SK-N-SH treated with all-trans-retinoic acid at 6 μM for 48 hours (cell line): ENCODE measurements around the gene CDK7.

ENCODE experiments used
- ATAC-seq: fragments of 200-7000 bp; cut with Tn5 transposase; 3 replicates; pipeline ENCODE4 v1.9.1; 2020; ENCODE audit warnings: mild to moderate bottlenecking, moderate library complexity
- ARNTL ChIP-seq: fragments of 450-650 bp; formaldehyde crosslinking; IDR thresholded peaks from 2 replicates; pipeline ENCODE4 v1.5.0; 2020; ENCODE audit warnings: low read depth, mild to moderate bottlenecking, moderate library complexity, borderline replicate concordance
- BACH2 ChIP-seq: fragments of 250-450 bp; sonication (Bioruptor Pico); IDR thresholded peaks from 2 replicates; pipeline ENCODE4 v1.9.0; 2021; ENCODE audit warnings: mild to moderate bottlenecking, borderline replicate concordance
- CREB5 ChIP-seq: fragments of 250-450 bp; sonication (Bioruptor Pico); IDR thresholded peaks from 2 replicates; pipeline ENCODE4 v1.5.1; 2020; ENCODE audit warnings: low read depth, mild to moderate bottlenecking, moderate library complexity
- ESRRG ChIP-seq: fragments of 250-450 bp; sonication (Bioruptor Pico); IDR thresholded peaks from 2 replicates; pipeline ENCODE4 v1.6.1; 2021; ENCODE audit warnings: mild to moderate bottlenecking
- GLIS3 ChIP-seq: fragments of 250-450 bp; sonication (Bioruptor Pico); IDR thresholded peaks from 2 replicates; pipeline ENCODE4 v1.5.0; 2020; ENCODE audit warnings: mild to moderate bottlenecking, moderate library complexity
- ISL1 ChIP-seq: fragments of 250-450 bp; sonication (Bioruptor Pico); IDR thresholded peaks from 2 replicates; pipeline ENCODE4 v2.1.2; 2022; ENCODE audit warnings: mild to moderate bottlenecking, moderate library complexity
- OSR1 ChIP-seq: fragments of 250-450 bp; sonication (Bioruptor Pico); IDR thresholded peaks from 2 replicates; pipeline ENCODE4 v1.8.0; 2022; ENCODE audit warnings: moderate library complexity, mild to moderate bottlenecking, inconsistent platforms
- PATZ1 ChIP-seq: fragments of 250-450 bp; sonication (Bioruptor Pico); IDR thresholded peaks from 2 replicates; pipeline ENCODE4 v1.8.0; 2020; ENCODE audit warnings: mild to moderate bottlenecking, moderate library complexity, borderline replicate concordance
- PPARA ChIP-seq: fragments of 250-450 bp; sonication (Bioruptor Pico); IDR thresholded peaks from 2 replicates; pipeline ENCODE4 v1.5.0; 2020; ENCODE audit warnings: mild to moderate bottlenecking, borderline replicate concordance
- RARB ChIP-seq: fragments of 250-450 bp; sonication (Bioruptor Pico); IDR thresholded peaks from 2 replicates; pipeline ENCODE4 v1.8.0; 2021; ENCODE audit warnings: mild to moderate bottlenecking, moderate library complexity
- SNAI2 ChIP-seq: fragments of 250-450 bp; sonication (Bioruptor Pico); IDR thresholded peaks from 2 replicates; pipeline ENCODE4 v1.5.0; 2020; ENCODE audit warnings: mild to moderate bottlenecking, moderate library complexity
- TOX ChIP-seq: fragments of 250-450 bp; sonication (Bioruptor Pico); IDR thresholded peaks from 2 replicates; pipeline ENCODE4 v1.8.0; 2021; ENCODE audit warnings: mild to moderate bottlenecking, moderate library complexity, borderline replicate concordance
- TSHZ2 ChIP-seq: fragments of 250-450 bp; sonication (Bioruptor Pico); IDR thresholded peaks from 2 replicates; pipeline ENCODE4 v1.5.0; 2020; ENCODE audit warnings: mild to moderate bottlenecking, moderate library complexity
- ZFP3 ChIP-seq: fragments of 250-450 bp; sonication (Bioruptor Pico); IDR thresholded peaks from 2 replicates; pipeline ENCODE4 v1.5.0; 2020; ENCODE audit warnings: mild to moderate bottlenecking, moderate library complexity
- ZFP30 ChIP-seq: fragments of 450-650 bp; formaldehyde crosslinking; IDR thresholded peaks from 2 replicates; pipeline ENCODE4 v1.5.0; 2022; ENCODE audit warnings: mild to moderate bottlenecking, moderate library complexity
- ZNF565 ChIP-seq: fragments of 450-650 bp; formaldehyde crosslinking; conservative IDR thresholded peaks from 2 replicates; pipeline ENCODE4 v1.5.0; 2020; ENCODE audit warnings: low read depth, mild to moderate bottlenecking, moderate library complexity
- ZNF70 ChIP-seq: fragments of 450-650 bp; formaldehyde crosslinking; IDR thresholded peaks from 2 replicates; pipeline ENCODE4 v1.5.0; 2020; ENCODE audit warnings: mild to moderate bottlenecking, moderate library complexity
- ZNF8 ChIP-seq: fragments of 450-650 bp; formaldehyde crosslinking; IDR thresholded peaks from 2 replicates; pipeline ENCODE4 v1.5.0; 2020; ENCODE audit warnings: mild to moderate bottlenecking, moderate library complexity

CDK7 gene

GRCh38 chr5:69295088-69295754 is 60.5 kb downstream of the CDK7 start:
- TF ChIP-seq OSR1 (CRISPR knock-in tag) (no peak), CREB5 (CRISPR knock-in tag) (no peak), ZFP3 (CRISPR knock-in tag) (no peak), RARB (CRISPR knock-in tag) (no peak), BACH2 (CRISPR knock-in tag) (no peak), ARNTL (CRISPR knock-in tag) (no peak), PPARA (no peak), TOX (CRISPR knock-in tag) (no peak), ZFP30 (CRISPR knock-in tag) (no peak), GLIS3 (CRISPR knock-in tag) (no peak), SNAI2 (no peak), ZNF8 (no peak), ISL1 (no peak; the same call in none of the 2 replicates)
- peak; percentile 98 for ATAC-seq

GRCh38 chr5:69299625-69300024 is 64.9 kb downstream of the CDK7 start:
- TF ChIP-seq ZNF8 (no peak), ZNF565 (no peak), RARB (CRISPR knock-in tag) (no peak), BACH2 (CRISPR knock-in tag) (no peak), ZFP30 (CRISPR knock-in tag) (no peak), TOX (CRISPR knock-in tag) (no peak), ESRRG (no peak), TSHZ2 (CRISPR knock-in tag) (no peak), PATZ1 (CRISPR knock-in tag) (no peak), ZFP3 (CRISPR knock-in tag) (no peak), ZNF70 (CRISPR knock-in tag) (no peak), CREB5 (CRISPR knock-in tag) (no peak), ARNTL (CRISPR knock-in tag) (no peak)
- ATAC-seq = no peak

- ATAC-seq = no peak
- TF ChIP-seq TOX (CRISPR knock-in tag) (no peak), OSR1 (CRISPR knock-in tag) (no peak), GLIS3 (CRISPR knock-in tag) (no peak), ZFP3 (CRISPR knock-in tag) (no peak), BACH2 (CRISPR knock-in tag) (no peak), ARNTL (CRISPR knock-in tag) (no peak), TSHZ2 (CRISPR knock-in tag) (no peak), PATZ1 (CRISPR knock-in tag) (no peak), ZNF70 (CRISPR knock-in tag) (no peak)
Observed at GRCh38 chr5:69300537-69301203, 66.0 kb downstream of the CDK7 start.
